Kidney (tissue), 14 donors: ENCODE data around the gene PTCD3. TPM values are rescaled to one million over a fixed set of nuclear protein-coding genes. Genes with fewer than 3 reads are reported as not detected.

ENCODE experiments used
- DNase-seq, 5 donors: peaks; one replicate each; pipeline ENCODE4 v3.0.0-alpha.2; 2013 to 2020
- FAIRE-seq: peaks from 2 replicates; lab custom pipeline; 2012; peaks lifted over from hg19 to GRCh38; lab: Jason Lieb, UNC
- H3K27ac ChIP-seq, 2 donors: one replicate each; pipeline ENCODE4 v1.7.0; 2013; ENCODE audit warnings: low read depth in 2 of 2, low read length in 2 of 2, inconsistent platforms in 1 of 2
- H3K27me3 ChIP-seq: one replicate; pipeline ENCODE4 v1.7.1; 2013; ENCODE audit warnings: low read length, inconsistent platforms; ENCODE audit not compliant: control insufficient read depth, insufficient read depth
- H3K36me3 ChIP-seq, 3 donors: one replicate each; pipeline versions ENCODE4 v1.7.0 to v1.7.1; 2013; ENCODE audit warnings: low read length in 3 of 3, control low read depth in 1 of 3, inconsistent platforms in 1 of 3; ENCODE audit not compliant: insufficient read depth in 3 of 3, control insufficient read depth in 2 of 3
- H3K4me1 ChIP-seq, 3 donors: one replicate each; pipeline versions ENCODE4 v1.7.0 to v1.7.1; 2013; ENCODE audit warnings: low read length in 3 of 3, inconsistent platforms in 1 of 3, low read depth in 1 of 3; ENCODE audit not compliant: control insufficient read depth in 2 of 3, insufficient read depth in 2 of 3
- H3K4me3 ChIP-seq, 3 donors: one replicate each; pipeline versions ENCODE4 v1.7.0 to v1.8.1; 2013; ENCODE audit warnings: low read length in 3 of 3, control low read depth in 1 of 3, inconsistent platforms in 1 of 3
- H3K9ac ChIP-seq, 3 donors: one replicate each; pipeline versions ENCODE4 v1.7.0 to v1.7.1; 2013; ENCODE audit warnings: low read length in 3 of 3, control low read depth in 1 of 3, inconsistent platforms in 1 of 3
- H3K9me3 ChIP-seq, 3 donors: one replicate each; pipeline versions ENCODE4 v1.7.0 to v1.7.1; 2013; ENCODE audit warnings: low read length in 3 of 3, control low read depth in 1 of 3, inconsistent platforms in 1 of 3; ENCODE audit not compliant: control insufficient read depth in 2 of 3, insufficient read depth in 1 of 3
- intact Hi-C: fragments of 100-400 bp; cut with DNase I; formaldehyde crosslinking; loops from one replicate; pipeline ENCODE4 v1.11.1; 2022
- polyA plus RNA-seq: library from polyadenylated mRNA; stranded (reverse); fragments of 350-450 nt; fragmentation: Illumina TruSeq; extraction: RNeasy Lipid Tissue Mini Kit (QIAGEN cat#74804); gene quantifications from one replicate; pipeline ENCODE4 v1.2.3, GENCODE V29; 2014; ENCODE audit warnings: low read depth, low replicate concordance; ENCODE audit not compliant: insufficient read depth
- total RNA-seq: library from RNA; stranded (reverse); fragmentation: NEBNext Ultra II Directional; extraction: Animal tissue kit (Norgen Biotek cat#: 25700); gene quantifications from one replicate; pipeline ENCODE4 v1.2.1, GENCODE V29; 2021
- TF ChIP-seq, protein P1 (sequence below): IDR thresholded peaks from 3 replicates; pipeline ENCODE4 v1.5.1; 2012; ENCODE audit warnings: mild to moderate bottlenecking, moderate library complexity, borderline replicate concordance; ENCODE audit not compliant: insufficient read depth; ENCODE audit errors: extremely low read depth
- donor health status: control.
- donor health status: control.
- donor health status: control.
- donor health status: control.
- donor health status: control.
- donor health status: DM: yes; HTN: yes; CAD: no.
- donor health status: Normal renal cell carcinoma (clear cell type).

Gene PTCD3
- total and polyA plus RNA-seq, 2 donors from 2014 or later: 34.1 to 78.9 TPM

DNA sequence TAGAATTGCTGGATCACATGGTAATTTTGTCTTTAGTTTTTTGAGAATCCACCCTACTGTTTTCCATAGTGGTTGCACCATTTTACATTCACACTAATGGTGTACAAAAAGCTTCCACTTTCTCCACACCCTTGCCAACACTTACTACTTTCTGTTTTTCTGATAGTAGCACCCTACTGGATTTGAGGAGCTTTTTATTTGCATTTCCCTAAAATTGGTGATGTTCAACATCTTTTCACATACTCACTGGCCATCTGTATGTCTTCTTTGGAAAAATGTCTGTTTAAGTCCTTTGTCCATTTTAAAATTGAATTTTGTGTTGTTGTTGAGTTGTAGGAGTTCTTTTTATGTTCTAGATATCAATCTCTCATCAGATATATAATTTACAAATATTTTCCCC is 3.9 kb upstream of the PTCD3 start:
- Histone ChIP-seq H3K9me3 (no peaks in the 10 kb centered on the region), H3K4me1 (peaks cover 0 to 10% (median 3%) of the 10 kb centered on the region in 3 donors), H3K4me3 (no peak overlapping the region), H3K27ac (no peak overlapping the region), H3K27me3 (no peaks in the 10 kb centered on the region), H3K36me3 (peaks cover 2 to 10% (median 9%) of the 10 kb centered on the region in 3 donors), H3K9ac (no peak overlapping the region)
- no peak for DNase-seq
- intact Hi-C loops: no loop called here
- TF ChIP-seq, protein P1, sequence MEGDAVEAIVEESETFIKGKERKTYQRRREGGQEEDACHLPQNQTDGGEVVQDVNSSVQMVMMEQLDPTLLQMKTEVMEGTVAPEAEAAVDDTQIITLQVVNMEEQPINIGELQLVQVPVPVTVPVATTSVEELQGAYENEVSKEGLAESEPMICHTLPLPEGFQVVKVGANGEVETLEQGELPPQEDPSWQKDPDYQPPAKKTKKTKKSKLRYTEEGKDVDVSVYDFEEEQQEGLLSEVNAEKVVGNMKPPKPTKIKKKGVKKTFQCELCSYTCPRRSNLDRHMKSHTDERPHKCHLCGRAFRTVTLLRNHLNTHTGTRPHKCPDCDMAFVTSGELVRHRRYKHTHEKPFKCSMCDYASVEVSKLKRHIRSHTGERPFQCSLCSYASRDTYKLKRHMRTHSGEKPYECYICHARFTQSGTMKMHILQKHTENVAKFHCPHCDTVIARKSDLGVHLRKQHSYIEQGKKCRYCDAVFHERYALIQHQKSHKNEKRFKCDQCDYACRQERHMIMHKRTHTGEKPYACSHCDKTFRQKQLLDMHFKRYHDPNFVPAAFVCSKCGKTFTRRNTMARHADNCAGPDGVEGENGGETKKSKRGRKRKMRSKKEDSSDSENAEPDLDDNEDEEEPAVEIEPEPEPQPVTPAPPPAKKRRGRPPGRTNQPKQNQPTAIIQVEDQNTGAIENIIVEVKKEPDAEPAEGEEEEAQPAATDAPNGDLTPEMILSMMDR: no peak
- FAIRE-seq: no peak

DNA sequence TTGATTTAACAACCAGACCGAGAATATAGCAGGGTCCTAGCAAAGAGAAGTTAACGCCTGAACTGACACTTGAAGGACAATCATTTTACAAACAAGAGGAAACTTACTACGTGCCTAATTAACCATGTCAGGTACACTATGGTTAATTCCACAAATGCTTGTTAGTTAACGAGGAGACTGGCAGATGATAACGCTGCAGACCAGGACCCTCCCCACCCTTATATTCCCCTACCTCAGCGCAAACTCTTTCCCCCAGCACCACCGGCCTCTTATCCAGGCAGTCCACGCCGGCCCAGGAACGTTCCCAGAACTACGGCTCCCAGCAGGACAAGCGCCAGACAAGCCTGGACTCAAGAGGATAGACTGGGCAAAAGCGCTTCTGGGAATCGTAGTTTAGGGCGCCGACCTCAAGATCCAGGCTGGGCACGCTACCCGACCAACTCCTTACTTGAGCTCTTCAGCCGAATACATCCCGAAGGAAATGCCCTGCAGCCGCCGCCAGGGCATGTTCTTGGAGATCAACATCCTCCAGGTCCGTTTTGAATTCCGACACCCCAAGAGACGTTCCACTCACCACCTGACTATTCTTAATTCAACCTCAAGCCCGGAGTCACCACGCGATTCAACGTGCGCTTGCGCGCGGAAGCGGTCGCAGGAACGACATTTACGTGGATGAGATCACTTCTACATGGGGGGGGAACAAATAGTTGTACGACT is 625 bp upstream of the PTCD3 start, which contains the start of gene POLR1A:
TSS of gene POLR1A (minus strand) at position 635 of the 717 bp plus-strand sequence. CDS start at position 525, 110 bp downstream.
- peak; percentile 88 to 98 (median 94) for DNase-seq
- intact Hi-C loops: no loop called here
- Histone ChIP-seq H3K27ac (peak within 1 kb of the TSS; percentile 78 to 90), H3K4me3 (peak within 1 kb of the TSS; percentile 86 to 99 (median 94)), H3K27me3 (no peaks in the 10 kb centered on the region), H3K4me1 (peaks cover 0 to 11% (median 8%) of the 10 kb centered on the region in 3 donors), H3K36me3 (peaks cover 0 to 11% (median 8%) of the 10 kb centered on the region in 3 donors), H3K9ac (peak within 1 kb of the TSS; percentile 62 to 92 (median 88)), H3K9me3 (no peaks in the 10 kb centered on the region)
- no peak for FAIRE-seq
- TF ChIP-seq, protein P1: no peak

DNA sequence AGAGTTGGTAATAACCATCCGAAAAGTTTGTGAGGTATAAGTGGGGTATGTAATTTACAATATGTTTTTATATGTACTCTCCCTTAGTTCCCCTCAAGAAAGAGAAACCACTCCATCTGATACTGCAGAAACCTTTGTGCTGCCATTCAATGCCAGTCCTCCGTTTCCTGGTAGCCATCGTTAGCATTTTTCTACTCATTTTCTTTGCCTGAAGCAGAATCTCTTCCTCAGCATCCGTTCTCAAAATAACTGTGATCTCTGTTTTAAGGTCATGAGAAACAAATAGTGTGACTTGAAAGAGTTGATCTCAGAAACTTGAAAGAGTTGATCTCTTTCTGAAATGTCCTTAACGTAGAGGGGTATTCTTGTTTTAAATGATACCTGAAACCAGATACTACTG is 996 bp downstream of the PTCD3 start:
- Histone ChIP-seq H3K27me3 (no peaks in the 10 kb centered on the region), H3K27ac (no peak overlapping the region), H3K4me1 (peaks cover 0 to 11% (median 8%) of the 10 kb centered on the region in 3 donors), H3K4me3 (peak overlapping the region; percentile 86 to 99 (median 94)), H3K36me3 (peaks cover 0 to 16% (median 8%) of the 10 kb centered on the region in 3 donors), H3K9me3 (no peaks in the 10 kb centered on the region), H3K9ac (peak overlapping the region in 2 of 3 donors; percentile 88 to 92)
- FAIRE-seq: no peak
- DNase-seq: no peak
- intact Hi-C loops: no loop called here
- TF ChIP-seq, protein P1: no peak
